GM18520 (cell line): Measurements from ENCODE around the gene LDLR.

Source experiments
- ATAC-seq: cut with Tn5 transposase; IDR thresholded peaks from one replicate; pipeline ENCODE4 v1.9.1; 2021; ENCODE audit not compliant: unreplicated experiment

The LDLR gene

DNA sequence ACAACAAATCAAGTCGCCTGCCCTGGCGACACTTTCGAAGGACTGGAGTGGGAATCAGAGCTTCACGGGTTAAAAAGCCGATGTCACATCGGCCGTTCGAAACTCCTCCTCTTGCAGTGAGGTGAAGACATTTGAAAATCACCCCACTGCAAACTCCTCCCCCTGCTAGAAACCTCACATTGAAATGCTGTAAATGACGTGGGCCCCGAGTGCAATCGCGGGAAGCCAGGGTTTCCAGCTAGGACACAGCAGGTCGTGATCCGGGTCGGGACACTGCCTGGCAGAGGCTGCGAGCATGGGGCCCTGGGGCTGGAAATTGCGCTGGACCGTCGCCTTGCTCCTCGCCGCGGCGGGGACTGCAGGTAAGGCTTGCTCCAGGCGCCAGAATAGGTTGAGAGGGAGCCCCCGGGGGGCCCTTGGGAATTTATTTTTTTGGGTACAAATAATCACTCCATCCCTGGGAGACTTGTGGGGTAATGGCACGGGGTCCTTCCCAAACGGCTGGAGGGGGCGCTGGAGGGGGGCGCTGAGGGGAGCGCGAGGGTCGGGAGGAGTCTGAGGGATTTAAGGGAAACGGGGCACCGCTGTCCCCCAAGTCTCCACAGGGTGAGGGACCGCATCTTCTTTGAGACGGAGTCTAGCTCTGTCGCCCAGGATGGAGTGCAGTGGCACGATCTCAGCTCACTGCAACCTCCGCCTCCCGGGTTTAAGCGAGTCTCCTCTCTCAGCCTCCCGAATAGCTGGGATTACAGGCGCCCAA, at the start of gene LDLR:
Gene LDLR, plus strand, starts transcription at position 210 of the 760 bp plus-strand sequence. Its CDS starts 86 bp downstream, at position 296.
- no peak for ATAC-seq

DNA sequence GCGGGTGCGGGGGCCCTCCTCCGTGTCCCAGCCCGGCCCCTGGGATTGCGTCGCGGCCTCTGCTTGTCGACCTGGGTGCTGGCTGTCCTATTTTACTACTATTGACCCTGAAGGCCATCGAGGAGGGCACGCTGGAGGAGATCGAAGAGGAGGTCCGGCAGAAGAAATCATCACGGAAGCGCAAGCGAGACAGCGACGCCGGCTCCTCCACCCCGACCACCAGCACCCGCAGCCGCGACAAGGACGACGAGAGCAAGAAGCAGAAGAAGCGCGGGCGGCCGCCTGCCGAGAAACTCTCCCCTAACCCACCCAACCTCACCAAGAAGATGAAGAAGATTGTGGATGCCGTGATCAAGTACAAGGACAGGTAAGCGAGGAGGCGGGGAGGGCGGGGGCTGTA, 48.1 kb upstream of the LDLR start:
- no peak for ATAC-seq

DNA sequence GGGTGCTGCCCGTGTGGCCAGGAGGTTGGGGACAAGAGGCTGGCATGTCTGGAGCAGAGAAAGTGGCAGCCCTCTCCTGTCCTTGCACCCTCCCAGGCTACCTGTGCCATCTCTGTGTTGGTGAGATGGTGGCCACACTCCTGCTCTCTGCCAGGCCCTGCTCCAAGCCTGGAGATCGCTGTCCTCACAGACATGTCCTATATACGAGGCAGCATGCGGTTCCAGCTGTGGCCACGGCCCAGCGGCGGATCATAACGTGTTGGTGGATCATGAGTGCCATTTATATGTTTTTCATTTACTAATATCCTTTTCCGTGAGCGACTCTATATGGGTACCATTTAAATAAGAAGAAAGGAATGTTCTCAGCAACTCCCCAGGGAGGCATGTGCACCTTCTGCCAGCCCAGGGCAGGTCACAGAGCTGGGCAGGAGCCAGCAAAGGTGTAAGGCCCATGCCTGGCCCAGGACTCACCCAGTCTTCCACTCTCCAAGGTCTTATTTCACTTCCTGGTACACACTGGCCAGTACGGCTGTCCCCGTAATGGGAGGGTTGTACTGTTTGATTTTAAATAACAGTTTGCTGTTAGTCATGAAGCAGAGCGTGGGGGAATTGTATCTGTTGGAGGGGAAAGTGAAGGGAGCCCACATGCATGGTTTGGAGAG, 47.2 kb upstream of the LDLR start:
- ATAC-seq = no peak

DNA sequence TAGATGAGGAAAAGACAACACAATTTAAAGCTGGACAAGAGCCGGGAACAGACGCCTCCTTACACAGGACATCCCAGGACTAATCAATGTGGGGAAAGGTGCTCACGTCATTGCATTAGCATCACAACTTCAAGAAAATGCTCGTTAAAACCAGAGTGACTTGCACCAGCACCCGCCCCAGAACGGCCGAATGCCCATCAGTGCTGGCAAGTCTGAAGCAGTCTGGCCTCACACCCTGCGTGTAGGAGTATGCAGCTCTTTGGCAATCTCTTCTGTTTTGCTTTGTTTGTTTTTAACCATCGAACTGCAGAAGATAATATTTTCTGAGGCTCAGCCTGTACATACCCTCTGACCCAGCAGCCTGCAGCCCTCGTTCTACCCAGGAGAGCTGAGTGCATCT, 44.8 kb upstream of the LDLR start:
- no peak for ATAC-seq

DNA sequence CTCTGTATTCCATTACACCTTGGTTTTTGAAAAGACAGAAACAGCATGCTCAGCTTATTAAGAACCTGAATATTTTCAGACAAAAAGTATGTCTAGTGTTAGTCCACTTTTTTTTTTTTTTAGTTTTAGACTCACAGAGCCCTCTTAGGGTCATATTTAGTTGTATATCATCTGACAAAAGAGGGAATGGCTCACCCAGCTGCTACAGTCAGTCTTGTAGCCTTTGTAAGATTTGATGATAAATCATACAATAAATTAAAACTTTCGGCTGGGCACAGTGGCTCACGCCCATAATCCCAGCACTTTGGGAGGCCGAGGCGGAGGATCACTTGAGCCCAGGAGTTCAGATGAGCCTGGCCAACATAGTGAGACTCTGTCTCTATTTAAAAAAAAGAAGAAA, 43.7 kb upstream of the LDLR start:
- ATAC-seq = no peak

- no peak for ATAC-seq
Measured at GRCh38 chr19:11046605-11047354, 42.5 kb upstream of the LDLR start.

DNA sequence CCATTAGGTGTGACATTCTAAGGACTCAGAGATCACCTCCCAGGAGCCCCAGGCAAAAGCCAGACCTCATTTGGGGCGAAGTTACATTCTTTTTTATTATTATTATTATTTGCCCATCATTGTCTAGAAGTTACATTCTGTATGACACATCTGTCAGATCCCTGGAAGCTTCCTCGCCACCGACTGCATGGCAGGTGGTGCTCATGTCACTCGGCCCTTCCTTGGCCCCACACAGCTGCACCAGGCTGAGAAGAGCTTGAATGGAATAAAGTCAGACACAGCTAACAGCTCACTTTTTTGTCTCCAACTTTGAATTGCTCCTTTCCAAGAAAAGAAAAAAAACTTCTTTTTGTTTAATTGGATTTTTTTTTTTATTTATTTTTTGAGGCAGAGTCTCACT, 41.4 kb upstream of the LDLR start:
- no peak for ATAC-seq

DNA sequence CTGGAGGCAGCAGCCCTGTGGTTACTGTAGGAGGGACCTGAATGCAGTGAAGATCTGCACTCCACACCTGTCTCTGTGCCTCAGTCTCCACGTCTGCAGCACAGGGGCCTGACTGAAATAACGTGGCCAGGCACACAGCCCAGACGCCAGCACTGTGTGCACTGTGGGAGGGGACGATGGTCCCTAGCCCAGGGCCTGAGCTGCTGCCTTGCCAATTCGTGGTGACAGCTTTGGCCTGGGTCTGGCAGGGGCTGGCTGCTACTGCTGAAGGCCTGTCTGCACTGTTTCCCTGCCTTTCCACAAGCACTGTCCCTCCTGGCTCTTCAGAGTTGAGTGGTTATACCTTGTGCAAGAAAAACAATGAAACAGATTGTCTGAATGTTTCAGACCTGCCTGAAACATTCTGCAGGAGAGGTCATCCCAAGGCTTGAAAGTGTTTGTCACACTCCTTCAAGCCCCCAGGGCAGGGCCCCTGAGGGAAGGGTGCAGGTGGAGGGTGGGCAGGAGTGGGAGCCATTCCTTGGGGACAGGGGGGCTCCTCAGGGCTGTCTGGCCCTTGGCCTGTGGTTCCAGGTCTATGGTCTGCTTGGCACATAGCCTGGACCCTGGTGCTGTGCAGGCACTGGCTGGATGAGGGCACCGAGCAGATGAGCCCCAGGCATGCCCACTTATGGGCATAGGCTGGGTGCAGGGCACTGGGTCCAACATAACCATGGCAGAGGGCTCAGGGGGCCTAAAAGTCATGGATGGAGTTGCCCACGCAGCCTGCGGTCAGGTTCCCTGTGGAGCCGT, 38.7 kb upstream of the LDLR start:
- no peak for ATAC-seq

GRCh38 chr19:11053817-11054195, 35.5 kb upstream of the LDLR start:
- ATAC-seq = no peak

GRCh38 chr19:11054200-11054599, 35.1 kb upstream of the LDLR start:
- no peak for ATAC-seq

DNA sequence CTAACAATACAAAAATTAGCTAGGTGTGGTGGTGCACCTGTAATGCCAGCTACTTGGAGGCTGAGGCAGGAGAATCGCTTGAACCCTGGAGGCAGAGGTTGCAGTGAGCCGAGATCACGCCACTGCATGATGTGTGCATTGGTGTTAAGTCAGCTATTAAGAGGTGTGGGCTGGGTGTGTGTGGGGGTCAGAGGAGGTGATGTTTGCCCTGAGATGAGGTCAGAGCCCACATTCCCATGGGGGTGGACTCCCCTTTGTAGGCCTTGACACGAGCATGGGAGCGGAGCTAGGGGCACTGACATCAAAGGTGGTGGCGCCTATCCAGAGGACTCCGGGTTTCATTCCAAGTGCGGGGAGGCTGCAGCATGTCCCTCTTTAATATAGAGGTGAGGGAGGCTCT, 34.6 kb upstream of the LDLR start:
- no peak for ATAC-seq

- no peak for ATAC-seq
Measured at GRCh38 chr19:11058246-11059030, 30.8 kb upstream of the LDLR start.

DNA sequence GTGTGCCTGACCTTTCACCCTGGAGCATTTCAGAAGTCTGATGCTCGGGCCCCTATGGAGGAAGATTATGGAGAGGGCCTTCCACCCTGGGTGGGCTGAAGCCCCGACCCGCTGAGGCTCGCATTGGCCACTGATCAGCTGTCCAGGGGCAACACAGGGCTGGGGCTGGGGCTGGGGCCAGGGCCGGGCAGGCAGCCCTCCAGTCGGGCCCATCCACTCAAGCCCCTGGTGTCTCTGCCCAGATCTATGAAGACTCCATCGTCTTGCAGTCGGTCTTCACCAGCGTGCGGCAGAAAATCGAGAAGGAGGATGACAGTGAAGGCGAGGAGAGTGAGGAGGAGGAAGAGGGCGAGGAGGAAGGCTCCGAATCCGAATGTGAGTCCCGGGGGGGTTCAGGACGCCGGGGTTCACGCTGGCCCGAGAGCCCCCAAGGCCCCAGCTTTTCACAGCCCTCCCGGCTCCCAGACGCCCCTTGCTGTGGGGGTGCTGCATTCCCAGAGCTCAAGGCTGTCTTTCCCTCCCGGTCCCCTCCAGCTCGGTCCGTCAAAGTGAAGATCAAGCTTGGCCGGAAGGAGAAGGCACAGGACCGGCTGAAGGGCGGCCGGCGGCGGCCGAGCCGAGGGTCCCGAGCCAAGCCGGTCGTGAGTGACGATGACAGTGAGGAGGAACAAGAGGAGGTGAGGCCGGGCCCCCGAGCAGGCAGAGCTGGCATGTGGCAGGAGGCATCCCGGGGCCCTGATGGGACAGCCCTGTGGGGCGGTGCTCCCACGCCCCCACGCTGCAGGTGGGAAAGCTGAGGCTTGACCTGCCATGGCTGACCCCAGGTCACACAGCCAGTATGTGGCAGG, 29.5 kb upstream of the LDLR start:
- ATAC-seq = no peak

DNA sequence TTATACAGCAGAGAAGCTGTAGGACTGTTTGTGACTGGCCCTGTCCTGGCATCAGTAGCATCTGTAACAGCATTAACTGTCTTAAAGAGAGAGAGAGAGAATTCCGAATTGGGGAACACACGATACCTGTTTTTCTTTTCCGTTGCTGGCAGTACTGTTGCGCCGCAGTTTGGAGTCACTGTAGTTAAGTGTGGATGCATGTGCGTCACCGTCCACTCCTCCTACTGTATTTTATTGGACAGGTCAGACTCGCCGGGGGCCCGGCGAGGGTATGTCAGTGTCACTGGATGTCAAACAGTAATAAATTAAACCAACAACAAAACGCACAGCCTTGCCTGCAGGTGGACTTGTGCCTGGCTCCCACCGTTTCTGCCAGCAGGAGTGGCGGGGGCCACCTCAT, 27.3 kb upstream of the LDLR start:
- no peak for ATAC-seq

DNA sequence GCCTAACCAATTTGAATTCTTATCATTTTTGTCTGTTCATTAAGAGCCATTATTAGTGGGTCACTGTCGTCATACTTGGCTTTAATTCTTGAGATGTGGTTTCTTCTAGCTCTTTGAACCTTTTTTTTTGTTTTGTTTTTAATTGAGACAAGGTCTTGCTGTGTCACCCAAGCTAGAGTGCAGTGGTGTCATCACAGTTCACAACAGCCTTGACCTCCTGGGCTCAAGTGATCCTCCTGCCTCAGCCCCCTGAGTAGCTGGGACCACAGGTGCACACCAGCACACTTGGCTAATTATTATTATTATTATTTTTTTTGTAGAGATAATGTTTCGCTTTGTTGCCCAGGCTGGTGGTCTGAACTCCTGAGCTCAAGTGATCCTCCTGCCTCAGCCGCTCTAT, 25.8 kb upstream of the LDLR start:
- no peak for ATAC-seq

- ATAC-seq = no peak
Measured at GRCh38 chr19:11064831-11065303, 24.4 kb upstream of the LDLR start.

- ATAC-seq = no peak
Measured at GRCh38 chr19:11066326-11066725, 22.9 kb upstream of the LDLR start.

DNA sequence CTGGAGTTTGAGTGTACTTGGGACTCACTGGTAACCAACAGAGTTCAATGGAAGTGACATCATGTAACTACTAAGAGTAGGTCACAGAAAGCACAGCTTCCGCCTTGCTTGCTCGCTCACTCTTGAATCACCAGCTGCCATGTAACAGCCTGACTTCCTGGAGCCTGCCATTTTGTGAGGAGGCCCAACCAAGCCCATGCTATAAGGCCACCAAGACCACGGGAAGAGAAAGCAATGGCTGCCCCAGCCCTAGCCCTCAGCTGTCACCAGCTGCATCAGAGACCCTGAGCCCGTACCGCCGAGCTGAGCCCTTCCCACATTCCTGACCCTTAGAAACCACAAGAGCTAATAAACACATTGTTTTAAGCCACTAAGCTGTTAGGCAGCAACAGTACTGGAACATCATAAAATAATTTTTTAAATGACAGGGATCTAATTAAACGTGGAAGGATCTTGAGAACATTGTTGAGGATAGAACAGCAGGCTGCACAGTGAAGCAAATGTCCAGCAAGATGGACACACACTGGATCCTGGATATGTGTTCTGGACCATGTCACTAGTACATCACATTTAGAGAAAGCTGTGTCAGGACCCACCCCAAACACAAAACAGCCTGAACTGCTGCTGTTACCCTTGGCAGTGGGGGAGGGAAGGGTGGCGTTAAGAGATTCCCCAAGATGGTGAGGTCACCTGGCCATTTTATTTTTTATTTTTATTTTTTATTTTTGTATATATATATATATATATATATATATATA, 21.7 kb upstream of the LDLR start:
- no peak for ATAC-seq

DNA sequence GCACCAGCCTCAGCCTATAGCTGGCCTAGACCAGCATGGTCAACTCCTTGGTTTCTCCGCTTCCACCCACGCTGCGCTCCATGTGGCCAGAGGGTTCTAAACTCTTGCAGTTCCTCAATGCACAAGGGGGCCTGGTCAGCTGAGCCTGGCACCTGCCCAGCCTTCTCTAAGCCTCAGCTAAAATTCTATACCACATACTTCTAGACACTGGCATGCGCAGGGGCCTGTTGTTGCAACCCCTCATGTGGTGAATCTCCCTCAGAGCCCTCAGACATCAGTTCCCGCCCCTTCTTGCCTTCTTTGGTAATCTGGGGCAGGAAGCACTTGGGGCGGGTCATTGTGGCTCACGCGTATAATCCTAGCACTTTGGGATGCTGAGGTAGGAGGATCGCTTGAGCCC, 19.7 kb upstream of the LDLR start:
- no peak for ATAC-seq
